Measurements from ENCODE around the gene STXBP6. TPM values are rescaled to one million over a fixed set of nuclear protein-coding genes. Genes with fewer than 3 reads are reported as not detected.

The STXBP6 gene
- total RNA-seq, 1 donor from 2014 or later: 27.1 TPM

DNA sequence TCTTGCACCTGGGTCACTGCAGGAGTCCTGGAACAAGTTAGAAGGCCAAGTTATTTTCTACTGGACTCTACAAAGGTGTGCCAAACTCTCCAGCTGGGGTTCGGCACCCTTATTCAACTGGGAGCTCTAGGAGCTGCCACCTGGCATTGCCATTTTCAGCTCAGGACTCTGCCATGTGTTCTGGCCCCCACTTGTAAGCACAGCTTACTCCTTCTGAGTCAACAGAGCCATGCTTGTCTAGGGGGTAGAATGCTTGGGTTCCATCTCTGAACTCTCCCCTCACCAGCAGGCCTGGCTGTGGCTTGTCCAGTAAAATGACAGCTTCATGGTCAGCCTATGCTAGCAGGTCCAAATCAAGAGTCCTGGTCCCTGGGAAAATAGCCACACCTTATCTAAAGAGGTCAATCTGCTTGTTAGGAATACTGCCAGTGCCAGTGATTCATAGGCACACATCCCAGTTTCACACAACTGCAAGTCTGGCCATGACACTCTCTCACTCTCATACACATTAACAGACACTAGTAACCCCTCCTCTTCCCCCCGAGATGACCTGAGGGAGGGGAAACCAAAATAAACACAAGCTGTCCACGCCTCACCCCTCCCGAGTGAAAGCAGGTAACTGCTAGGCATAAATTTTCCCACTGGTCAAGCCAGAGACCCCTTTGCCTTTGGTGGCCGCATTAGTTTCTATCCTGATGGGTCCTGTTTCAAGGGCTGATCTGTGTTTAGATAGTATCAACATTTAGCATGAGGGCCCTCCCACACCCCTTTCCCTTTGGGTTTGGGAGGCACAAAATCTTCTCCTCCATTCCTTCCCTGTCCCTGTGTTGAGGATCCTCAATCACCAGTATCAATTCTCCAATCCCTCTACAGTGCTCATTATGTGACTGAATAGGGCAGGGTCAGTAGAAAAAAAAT lies 233.7 kb downstream of the STXBP6 start:
- H3K4me3 ChIP-seq (ENCODE audit: insufficient read depth, low read depth, low read length): no peak overlapping the region
- H3K36me3 ChIP-seq (ENCODE audit: insufficient read depth, low read length): no peaks in the 10 kb centered on the region
- H2AFZ ChIP-seq (ENCODE audit: low read depth, low read length): no peak overlapping the region
- H3K27ac ChIP-seq (ENCODE audit: low read depth, low read length): no peak overlapping the region
- Mint-ChIP-seq H3K9me3 (ENCODE audit: unreplicated experiment) (no peaks in the 10 kb centered on the region), H3K27me3 (ENCODE audit: low read depth, unreplicated experiment) (no peaks in the 10 kb centered on the region), H3K27ac (ENCODE audit: unreplicated experiment) (no peak overlapping the region), H3K4me1 (ENCODE audit: low read depth, unreplicated experiment) (peaks cover 33% of the 10 kb centered on the region), H3K36me3 (ENCODE audit: low read depth, unreplicated experiment) (peaks cover 4% of the 10 kb centered on the region), H3K4me3 (ENCODE audit: unreplicated experiment) (no peak overlapping the region)
- FAIRE-seq (no peak), DNase-seq (ENCODE audit: low read depth) (peak; percentile 68)
- no peaks in the 10 kb centered on the region for H3K9me3 ChIP-seq (ENCODE audit: insufficient read depth, low read depth, low read length)
- H3K79me2 ChIP-seq (ENCODE audit: insufficient read depth, low read length): no peaks in the 10 kb centered on the region
- H3K27me3 ChIP-seq (ENCODE audit: insufficient read depth, low read length): no peaks in the 10 kb centered on the region
- H3K4me2 ChIP-seq (ENCODE audit: low read length): no peak overlapping the region
- TF ChIP-seq EZH2 (IDR thresholded peaks at IDR 0.05; ENCODE audit: insufficient read depth, low read length): no peak
- TF ChIP-seq, protein P1, sequence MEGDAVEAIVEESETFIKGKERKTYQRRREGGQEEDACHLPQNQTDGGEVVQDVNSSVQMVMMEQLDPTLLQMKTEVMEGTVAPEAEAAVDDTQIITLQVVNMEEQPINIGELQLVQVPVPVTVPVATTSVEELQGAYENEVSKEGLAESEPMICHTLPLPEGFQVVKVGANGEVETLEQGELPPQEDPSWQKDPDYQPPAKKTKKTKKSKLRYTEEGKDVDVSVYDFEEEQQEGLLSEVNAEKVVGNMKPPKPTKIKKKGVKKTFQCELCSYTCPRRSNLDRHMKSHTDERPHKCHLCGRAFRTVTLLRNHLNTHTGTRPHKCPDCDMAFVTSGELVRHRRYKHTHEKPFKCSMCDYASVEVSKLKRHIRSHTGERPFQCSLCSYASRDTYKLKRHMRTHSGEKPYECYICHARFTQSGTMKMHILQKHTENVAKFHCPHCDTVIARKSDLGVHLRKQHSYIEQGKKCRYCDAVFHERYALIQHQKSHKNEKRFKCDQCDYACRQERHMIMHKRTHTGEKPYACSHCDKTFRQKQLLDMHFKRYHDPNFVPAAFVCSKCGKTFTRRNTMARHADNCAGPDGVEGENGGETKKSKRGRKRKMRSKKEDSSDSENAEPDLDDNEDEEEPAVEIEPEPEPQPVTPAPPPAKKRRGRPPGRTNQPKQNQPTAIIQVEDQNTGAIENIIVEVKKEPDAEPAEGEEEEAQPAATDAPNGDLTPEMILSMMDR (IDR thresholded peaks at IDR 0.05; ENCODE audit: insufficient read depth, low read depth, low read length): no peak
- H4K20me1 ChIP-seq (ENCODE audit: insufficient read depth, low read length): no peaks in the 10 kb centered on the region
- peaks cover 5% of the 10 kb centered on the region for H3K4me1 ChIP-seq (ENCODE audit: insufficient read depth, low read length)
- no peak overlapping the region for H3K9ac ChIP-seq (ENCODE audit: low read length)

DNA sequence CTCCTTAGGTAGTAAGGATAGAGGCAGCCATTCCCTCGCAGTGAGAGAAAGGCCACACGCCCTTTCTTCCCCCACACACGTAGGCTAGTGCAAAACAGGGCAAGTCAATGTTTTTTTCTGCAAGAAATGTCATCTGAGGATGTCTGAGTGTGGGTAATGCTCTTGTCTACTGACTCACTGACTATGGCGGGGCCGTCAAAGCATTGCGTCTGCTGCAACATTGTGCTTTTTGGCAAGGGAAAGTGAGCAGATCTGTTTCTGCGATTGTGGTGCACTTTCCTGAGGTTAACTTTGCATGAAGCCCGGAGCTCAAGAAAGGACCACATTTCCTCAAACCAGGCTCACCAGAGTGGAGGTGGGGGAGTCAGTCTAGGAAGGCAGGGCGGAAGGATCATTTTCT lies 234.4 kb downstream of the STXBP6 start:
- H3K4me3 Mint-ChIP-seq (ENCODE audit: unreplicated experiment): no peak overlapping the region
- H3K27me3 ChIP-seq (ENCODE audit: insufficient read depth, low read length): no peaks in the 10 kb centered on the region
- peaks cover 34% of the 10 kb centered on the region for H3K4me1 Mint-ChIP-seq (ENCODE audit: low read depth, unreplicated experiment)
- no peak overlapping the region for H3K27ac Mint-ChIP-seq (ENCODE audit: unreplicated experiment)
- no peaks in the 10 kb centered on the region for H3K27me3 Mint-ChIP-seq (ENCODE audit: low read depth, unreplicated experiment)
- DNase-seq (ENCODE audit: low read depth): no peak
- no peak overlapping the region for H3K4me2 ChIP-seq (ENCODE audit: low read length)
- TF ChIP-seq, protein P1 (IDR thresholded peaks at IDR 0.05; ENCODE audit: insufficient read depth, low read depth, low read length): no peak
- no peak for TF ChIP-seq EZH2 (IDR thresholded peaks at IDR 0.05; ENCODE audit: insufficient read depth, low read length)
- H3K9me3 Mint-ChIP-seq (ENCODE audit: unreplicated experiment): no peaks in the 10 kb centered on the region
- FAIRE-seq: no peak
- H3K36me3 Mint-ChIP-seq (ENCODE audit: low read depth, unreplicated experiment): peaks cover 4% of the 10 kb centered on the region
- H2AFZ ChIP-seq (ENCODE audit: low read depth, low read length): no peak overlapping the region
- no peak overlapping the region for H3K27ac ChIP-seq (ENCODE audit: low read depth, low read length)
- no peaks in the 10 kb centered on the region for H4K20me1 ChIP-seq (ENCODE audit: insufficient read depth, low read length)
- H3K36me3 ChIP-seq (ENCODE audit: insufficient read depth, low read length): no peaks in the 10 kb centered on the region
- H3K79me2 ChIP-seq (ENCODE audit: insufficient read depth, low read length): no peaks in the 10 kb centered on the region
- H3K9ac ChIP-seq (ENCODE audit: low read length): no peak overlapping the region
- H3K9me3 ChIP-seq (ENCODE audit: insufficient read depth, low read depth, low read length): no peaks in the 10 kb centered on the region
- H3K4me3 ChIP-seq (ENCODE audit: insufficient read depth, low read depth, low read length): no peak overlapping the region
- peaks cover 5% of the 10 kb centered on the region for H3K4me1 ChIP-seq (ENCODE audit: insufficient read depth, low read length)

DNA sequence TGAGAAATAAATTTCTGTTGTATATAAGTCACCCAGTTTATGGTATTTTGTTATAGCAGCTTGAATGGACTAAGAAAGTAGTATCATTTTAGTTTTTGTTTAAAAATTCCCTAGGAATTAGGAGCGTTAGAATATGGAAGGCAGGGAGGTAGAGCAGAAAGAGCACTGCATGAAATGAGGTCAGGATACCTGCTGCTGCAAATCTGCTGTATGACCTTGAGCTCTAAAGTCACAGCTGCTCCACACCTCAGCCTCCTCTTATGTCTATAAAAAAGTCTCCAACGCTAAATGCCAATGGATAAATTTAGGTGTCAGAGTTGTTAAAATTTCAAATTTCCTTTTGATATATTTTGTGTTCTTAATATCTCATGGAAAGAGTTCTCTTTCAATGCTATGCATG lies 235.0 kb downstream of the STXBP6 start:
- DNase-seq (ENCODE audit: low read depth) (no peak), FAIRE-seq (no peak)
- Mint-ChIP-seq H3K4me1 (ENCODE audit: low read depth, unreplicated experiment) (peaks cover 39% of the 10 kb centered on the region), H3K4me3 (ENCODE audit: unreplicated experiment) (no peak overlapping the region), H3K36me3 (ENCODE audit: low read depth, unreplicated experiment) (peaks cover 4% of the 10 kb centered on the region), H3K27ac (ENCODE audit: unreplicated experiment) (no peak overlapping the region), H3K27me3 (ENCODE audit: low read depth, unreplicated experiment) (no peaks in the 10 kb centered on the region), H3K9me3 (ENCODE audit: unreplicated experiment) (no peaks in the 10 kb centered on the region)
- Histone ChIP-seq H3K27me3 (ENCODE audit: insufficient read depth, low read length) (no peaks in the 10 kb centered on the region), H2AFZ (ENCODE audit: low read depth, low read length) (no peak overlapping the region), H3K4me1 (ENCODE audit: insufficient read depth, low read length) (peaks cover 5% of the 10 kb centered on the region), H4K20me1 (ENCODE audit: insufficient read depth, low read length) (no peaks in the 10 kb centered on the region), H3K79me2 (ENCODE audit: insufficient read depth, low read length) (no peaks in the 10 kb centered on the region), H3K9ac (ENCODE audit: low read length) (no peak overlapping the region), H3K27ac (ENCODE audit: low read depth, low read length) (no peak overlapping the region), H3K4me3 (ENCODE audit: insufficient read depth, low read depth, low read length) (no peak overlapping the region), H3K4me2 (ENCODE audit: low read length) (no peak overlapping the region), H3K36me3 (ENCODE audit: insufficient read depth, low read length) (no peaks in the 10 kb centered on the region), H3K9me3 (ENCODE audit: insufficient read depth, low read depth, low read length) (no peaks in the 10 kb centered on the region)
- TF ChIP-seq EZH2 (IDR thresholded peaks at IDR 0.05; ENCODE audit: insufficient read depth, low read length): no peak
- TF ChIP-seq, protein P1 (IDR thresholded peaks at IDR 0.05; ENCODE audit: insufficient read depth, low read depth, low read length): no peak

Measured in astrocyte (in vitro differentiated cells and primary cell).